A673 (cell line): ENCODE results near the gene ZNF408. TPM values are rescaled to one million over a fixed set of nuclear protein-coding genes. Genes with fewer than 3 reads are reported as not detected.

Source experiments
- BruUV-seq: library from RNA; stranded (reverse); fragments of 400-500 nt; replicated peaks from 2 replicates; lab custom pipeline; 2021; lab: Mats Ljungman, UMichigan
- CTCF ChIA-PET: fragments of 300-600 bp; sonication (Branson Sonifier 250); formaldehyde crosslinking; loops from one replicate; lab custom pipeline; 2022; ENCODE audit warnings: antibody characterized with exemption; lab: Charles Lee
- POLR2A ChIA-PET: fragments of 300-600 bp; sonication (Branson Sonifier 250); formaldehyde crosslinking; loops from one replicate; lab custom pipeline; 2022; ENCODE audit warnings: antibody characterized with exemption; ENCODE audit not compliant: low non-redundant PET; lab: Charles Lee
- DNase-seq: peaks from one replicate; pipeline ENCODE4 v3.0.0-alpha.2; 2015; ENCODE audit warnings: low spot score
- H3K27ac ChIP-seq: fragments of 200-600 bp; sonication (generic); 2 replicates; pipeline ENCODE4 v1.5.1; 2016; ENCODE audit warnings: mixed run types, low read depth, mild to moderate bottlenecking, mixed read lengths, antibody characterized with exemption, low read length; ENCODE audit not compliant: poor library complexity, severe bottlenecking
- H3K27me3 ChIP-seq: fragments of 200-600 bp; sonication (generic); replicated peaks from 2 replicates; pipeline ENCODE4 v1.6.1; 2017; ENCODE audit warnings: mixed run types, low read depth, mild to moderate bottlenecking, mixed read lengths, antibody characterized with exemption, low read length; ENCODE audit not compliant: insufficient read depth, poor library complexity
- H3K36me3 ChIP-seq: fragments of 200-600 bp; sonication (generic); 2 replicates; pipeline ENCODE4 v1.6.1; 2016; ENCODE audit warnings: mixed run types, mild to moderate bottlenecking, mixed read lengths, antibody characterized with exemption, low read length; ENCODE audit not compliant: insufficient read depth, poor library complexity, severe bottlenecking
- H3K4me1 ChIP-seq: fragments of 200-600 bp; sonication (generic); 2 replicates; pipeline ENCODE4 v1.6.1; 2017; ENCODE audit warnings: mixed run types, mild to moderate bottlenecking, mixed read lengths, antibody characterized with exemption, low read length; ENCODE audit not compliant: insufficient read depth, poor library complexity, severe bottlenecking
- H3K4me3 ChIP-seq: fragments of 200-600 bp; sonication (generic); 2 replicates; pipeline ENCODE4 v1.5.1; 2016; ENCODE audit warnings: low read depth, mixed run types, mild to moderate bottlenecking, mixed read lengths, low read length; ENCODE audit not compliant: poor library complexity, severe bottlenecking
- H3K9me3 ChIP-seq: fragments of 200-600 bp; sonication (generic); 2 replicates; pipeline ENCODE4 v1.6.1; 2016; ENCODE audit warnings: mixed run types, low read depth, mild to moderate bottlenecking, mixed read lengths, antibody characterized with exemption, low read length; ENCODE audit not compliant: poor library complexity, severe bottlenecking
- EZH2 ChIP-seq: fragments of 200-600 bp; sonication (generic); IDR thresholded peaks from 2 replicates; pipeline ENCODE4 v1.6.1; 2017; ENCODE audit warnings: borderline replicate concordance, low read depth, mild to moderate bottlenecking, mixed read lengths, antibody characterized with exemption, low read length; ENCODE audit not compliant: poor library complexity, severe bottlenecking
- intact Hi-C: fragments of 100-400 bp; cut with micrococcal nuclease; formaldehyde crosslinking; loops from one replicate; pipeline ENCODE4 v1.10.0; 2022; ENCODE audit not compliant: unreplicated experiment
- total RNA-seq: library from RNA; stranded (reverse); gene quantifications from 2 replicates; pipeline ENCODE4 v1.2.3, GENCODE V29; 2021
- TF ChIP-seq, protein P1 (sequence below): fragments of 300-800, 200-600 bp; sonication (generic); conservative IDR thresholded peaks from 2 replicates; pipeline ENCODE4 v1.5.1; 2017; ENCODE audit warnings: low read depth, mild to moderate bottlenecking, antibody characterized with exemption, low read length, moderate library complexity, mixed read lengths

ZNF408 gene
- total RNA-seq, 1 experiment from 2014 or later = 40.1 TPM

DNA sequence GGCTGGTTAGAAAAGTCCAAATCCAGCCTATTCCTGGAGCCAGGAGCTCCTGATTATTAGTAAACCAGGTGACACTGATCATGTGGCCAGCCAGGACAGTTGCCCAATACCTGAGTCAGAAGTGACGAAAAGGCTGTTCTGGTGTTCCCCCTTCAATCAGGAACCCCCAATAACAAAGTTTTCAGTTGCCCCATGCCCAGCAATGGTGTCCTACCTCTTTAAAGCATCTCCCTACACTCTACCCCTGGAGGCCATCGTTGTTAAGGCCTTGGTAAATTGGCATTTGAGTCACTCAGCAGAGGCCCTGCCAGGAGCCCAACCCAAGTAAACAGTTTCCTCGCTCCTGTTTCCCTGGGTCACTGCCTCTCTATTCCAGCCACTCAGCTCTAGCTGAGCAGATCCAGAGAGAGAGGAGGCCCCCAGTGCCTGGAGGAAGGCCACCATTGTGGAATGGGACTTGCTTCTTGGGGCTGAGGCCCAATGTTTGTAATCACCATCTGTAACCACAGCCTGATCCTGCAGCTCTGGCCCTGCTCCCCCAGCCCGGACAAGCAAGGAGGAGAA lies 25.5 kb upstream of the ZNF408 start:
- POLR2A ChIA-PET = no interaction called here
- H3K4me3 ChIP-seq = no peak overlapping the region
- peaks cover 49% of the 10 kb centered on the region for H3K36me3 ChIP-seq
- BruUV-seq = no TSS peak
- no peak for DNase-seq
- H3K27me3 ChIP-seq = no peaks in the 10 kb centered on the region
- intact Hi-C loops = no loop called here
- peak overlapping the region; percentile 28 for H3K27ac ChIP-seq
- H3K9me3 ChIP-seq = no peaks in the 10 kb centered on the region
- TF ChIP-seq, protein P1, sequence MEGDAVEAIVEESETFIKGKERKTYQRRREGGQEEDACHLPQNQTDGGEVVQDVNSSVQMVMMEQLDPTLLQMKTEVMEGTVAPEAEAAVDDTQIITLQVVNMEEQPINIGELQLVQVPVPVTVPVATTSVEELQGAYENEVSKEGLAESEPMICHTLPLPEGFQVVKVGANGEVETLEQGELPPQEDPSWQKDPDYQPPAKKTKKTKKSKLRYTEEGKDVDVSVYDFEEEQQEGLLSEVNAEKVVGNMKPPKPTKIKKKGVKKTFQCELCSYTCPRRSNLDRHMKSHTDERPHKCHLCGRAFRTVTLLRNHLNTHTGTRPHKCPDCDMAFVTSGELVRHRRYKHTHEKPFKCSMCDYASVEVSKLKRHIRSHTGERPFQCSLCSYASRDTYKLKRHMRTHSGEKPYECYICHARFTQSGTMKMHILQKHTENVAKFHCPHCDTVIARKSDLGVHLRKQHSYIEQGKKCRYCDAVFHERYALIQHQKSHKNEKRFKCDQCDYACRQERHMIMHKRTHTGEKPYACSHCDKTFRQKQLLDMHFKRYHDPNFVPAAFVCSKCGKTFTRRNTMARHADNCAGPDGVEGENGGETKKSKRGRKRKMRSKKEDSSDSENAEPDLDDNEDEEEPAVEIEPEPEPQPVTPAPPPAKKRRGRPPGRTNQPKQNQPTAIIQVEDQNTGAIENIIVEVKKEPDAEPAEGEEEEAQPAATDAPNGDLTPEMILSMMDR = no peak
- no peak for TF ChIP-seq EZH2
- CTCF ChIA-PET = no interaction called here
- no peaks in the 10 kb centered on the region for H3K4me1 ChIP-seq

DNA sequence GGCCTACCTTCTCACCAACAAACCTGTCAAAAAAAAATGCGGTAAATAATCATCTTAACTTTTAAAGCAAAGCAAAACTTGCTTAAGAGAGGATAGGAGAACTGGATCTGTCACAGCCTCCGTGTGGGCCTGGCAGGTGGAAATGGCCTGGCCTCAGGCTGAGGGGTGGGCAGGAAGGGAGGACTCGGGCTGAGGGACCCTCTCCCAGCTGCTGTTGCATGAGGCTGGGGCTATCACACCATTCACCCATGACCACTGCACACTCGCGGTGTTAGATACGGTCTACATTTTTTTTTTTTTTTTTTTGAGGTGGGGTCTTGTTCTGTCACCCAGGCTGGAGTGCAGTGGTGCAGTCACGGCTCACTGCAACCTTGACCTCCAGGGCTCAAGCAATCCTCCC lies 24.9 kb upstream of the ZNF408 start:
- TF ChIP-seq, protein P1 = no peak
- TF ChIP-seq EZH2 = no peak
- Histone ChIP-seq H3K4me1 (no peaks in the 10 kb centered on the region), H3K4me3 (no peak overlapping the region), H3K9me3 (no peaks in the 10 kb centered on the region), H3K36me3 (peaks cover 49% of the 10 kb centered on the region), H3K27ac (peak overlapping the region; percentile 28), H3K27me3 (no peaks in the 10 kb centered on the region)
- intact Hi-C loops = no loop called here
- ChIA-PET CTCF (interaction anchor here (0.6 kb wide), 1 partner anchor 133 kb away, joined by 3 read pairs; no protein-coding TSS in a partner anchor), POLR2A (no interaction called here)
- no TSS peak for BruUV-seq
- no peak for DNase-seq

DNA sequence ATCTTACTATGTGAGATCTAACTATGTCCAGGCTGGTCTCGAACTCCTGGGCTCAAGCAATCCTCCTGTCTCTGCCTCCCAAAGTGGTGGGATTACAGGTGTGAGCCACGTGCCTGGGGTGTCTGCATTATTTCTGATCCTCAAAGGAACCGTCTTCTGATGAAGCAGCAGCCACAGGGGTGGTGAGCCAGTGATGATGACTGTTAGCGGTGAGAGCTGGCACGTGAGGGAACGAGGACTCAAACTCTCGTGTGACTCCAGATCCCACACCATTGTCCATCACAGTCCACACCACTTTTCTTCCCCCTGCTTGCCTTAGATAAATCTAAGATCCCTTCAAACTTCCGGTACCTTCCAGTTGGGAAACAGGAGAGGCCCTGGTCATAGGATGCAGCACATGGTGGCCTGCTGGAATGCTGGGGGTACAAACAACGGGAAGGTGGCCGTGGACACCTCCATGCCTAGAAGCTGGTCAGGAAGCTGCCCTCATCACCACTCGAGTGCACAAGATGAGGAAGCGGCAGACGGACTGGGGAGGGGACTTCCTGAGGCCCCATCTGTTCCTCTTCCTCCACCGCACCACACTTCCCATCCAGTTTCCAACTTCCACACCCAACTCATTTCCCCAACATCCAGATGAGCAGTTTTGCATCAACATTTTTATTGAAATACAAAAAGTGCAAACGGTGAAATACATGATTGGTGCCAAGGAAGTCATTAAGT lies 24.2 kb upstream of the ZNF408 start:
- ChIA-PET CTCF (interaction anchor here (0.6 kb wide), 1 partner anchor 133 kb away, joined by 3 read pairs; no protein-coding TSS in a partner anchor), POLR2A (no interaction called here)
- intact Hi-C loops = no loop called here
- no peak for TF ChIP-seq EZH2
- TF ChIP-seq, protein P1 = no peak
- Histone ChIP-seq H3K4me1 (no peaks in the 10 kb centered on the region), H3K9me3 (no peaks in the 10 kb centered on the region), H3K27ac (peak overlapping the region; percentile 12), H3K36me3 (peaks cover 49% of the 10 kb centered on the region), H3K27me3 (no peaks in the 10 kb centered on the region), H3K4me3 (no peak overlapping the region)
- DNase-seq = no peak
- no TSS peak for BruUV-seq
